ENCODE results near the gene PRSS38.

DNA sequence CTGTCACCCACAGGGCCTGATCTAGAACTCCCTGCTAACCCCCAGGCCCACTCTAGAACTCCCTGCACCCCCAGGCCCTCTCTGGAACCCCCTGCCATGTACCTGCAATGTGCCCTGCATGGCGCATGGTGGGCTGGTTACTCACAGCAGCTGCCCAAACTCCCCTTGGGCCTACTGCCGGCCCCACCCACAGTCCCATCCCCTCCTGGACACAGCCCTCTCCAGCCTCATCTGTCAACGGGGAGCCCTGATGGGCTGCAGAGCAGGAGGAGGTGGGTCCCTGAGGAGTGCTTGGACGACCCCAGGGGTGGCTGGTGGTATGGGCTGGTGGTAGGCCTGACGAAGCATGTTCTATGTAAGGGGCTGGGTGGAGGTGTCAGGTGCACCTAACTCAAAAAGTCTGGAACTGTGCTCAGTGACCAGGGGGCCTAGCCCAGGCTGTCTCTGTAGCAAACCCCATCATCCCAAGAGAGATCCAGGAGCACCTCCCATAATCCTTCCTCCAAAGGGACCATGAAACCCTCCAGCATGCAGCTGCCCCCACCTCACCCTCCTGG lies 19.0 kb upstream of the PRSS38 start:
- TF ChIP-seq, protein P1, sequence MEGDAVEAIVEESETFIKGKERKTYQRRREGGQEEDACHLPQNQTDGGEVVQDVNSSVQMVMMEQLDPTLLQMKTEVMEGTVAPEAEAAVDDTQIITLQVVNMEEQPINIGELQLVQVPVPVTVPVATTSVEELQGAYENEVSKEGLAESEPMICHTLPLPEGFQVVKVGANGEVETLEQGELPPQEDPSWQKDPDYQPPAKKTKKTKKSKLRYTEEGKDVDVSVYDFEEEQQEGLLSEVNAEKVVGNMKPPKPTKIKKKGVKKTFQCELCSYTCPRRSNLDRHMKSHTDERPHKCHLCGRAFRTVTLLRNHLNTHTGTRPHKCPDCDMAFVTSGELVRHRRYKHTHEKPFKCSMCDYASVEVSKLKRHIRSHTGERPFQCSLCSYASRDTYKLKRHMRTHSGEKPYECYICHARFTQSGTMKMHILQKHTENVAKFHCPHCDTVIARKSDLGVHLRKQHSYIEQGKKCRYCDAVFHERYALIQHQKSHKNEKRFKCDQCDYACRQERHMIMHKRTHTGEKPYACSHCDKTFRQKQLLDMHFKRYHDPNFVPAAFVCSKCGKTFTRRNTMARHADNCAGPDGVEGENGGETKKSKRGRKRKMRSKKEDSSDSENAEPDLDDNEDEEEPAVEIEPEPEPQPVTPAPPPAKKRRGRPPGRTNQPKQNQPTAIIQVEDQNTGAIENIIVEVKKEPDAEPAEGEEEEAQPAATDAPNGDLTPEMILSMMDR (optimal IDR thresholded peaks at IDR 0.05 in 1 of 3, IDR thresholded peaks at IDR 0.05 in 1 of 3, conservative IDR thresholded peaks at IDR 0.05 in 1 of 3; ENCODE audit: extremely low read depth in 1 of 3, insufficient read depth in 2 of 3, low read length in 3 of 3), result no peak
- no peak for TF ChIP-seq EZH2 (IDR thresholded peaks at IDR 0.05; ENCODE audit: low read length)
